Effector CD4-positive, alpha-beta T cell (primary cell): Measurements from ENCODE around the gene RNF4.
"Not testable (repeated sequence)": the region's sequence is repeated elsewhere in the genome, so short reads cannot be mapped to it uniquely, and the experiment has no call there.

ENCODE experiments used
- DNase-seq: peaks from one replicate; pipeline ENCODE4 v3.0.0-alpha.2; 2020
- total RNA-seq: gene quantifications from one replicate; lab custom pipeline; 2026; lab: John Stamatoyannopoulos, UW

Gene RNF4
- 111 reads per million, percentile 84 among the genes with 10 or more reads in this experiment for total RNA-seq

GRCh38 chr4:2468456-2469191, at the start of gene RNF4:
RNF4 (plus strand) TSS chr4:2469106; CDS start chr4:2490494, 21,388 bp downstream.
- peak; percentile 92 for DNase-seq

GRCh38 chr4:2419814-2420213, 49.1 kb upstream of the RNF4 start:
- no peak for DNase-seq

GRCh38 chr4:2421928-2422327, 47.0 kb upstream of the RNF4 start:
- DNase-seq = no peak

GRCh38 chr4:2423066-2423465, 45.8 kb upstream of the RNF4 start:
- no peak for DNase-seq

GRCh38 chr4:2423695-2424094, 45.2 kb upstream of the RNF4 start:
- DNase-seq = no peak

- no peak for DNase-seq
These were observed 44.3 kb upstream of the RNF4 start for GRCh38 chr4:2424581-2424980.

- no peak for DNase-seq
These were observed 43.4 kb upstream of the RNF4 start for GRCh38 chr4:2425386-2426068.

- no peak for DNase-seq
These were observed 42.9 kb upstream of the RNF4 start for GRCh38 chr4:2426069-2426397.

- no peak for DNase-seq
These were observed 42.1 kb upstream of the RNF4 start for GRCh38 chr4:2426711-2427275.

GRCh38 chr4:2427383-2428334, 41.2 kb upstream of the RNF4 start:
- DNase-seq = no peak

GRCh38 chr4:2428496-2429213, 40.3 kb upstream of the RNF4 start:
- DNase-seq = no peak

- not testable (repeated sequence) for DNase-seq
These were observed 38.8 kb upstream of the RNF4 start for GRCh38 chr4:2429945-2430757.

GRCh38 chr4:2432004-2432403, 36.9 kb upstream of the RNF4 start:
- no peak for DNase-seq

GRCh38 chr4:2432991-2433530, 35.8 kb upstream of the RNF4 start:
- DNase-seq = no peak

- DNase-seq = no peak
These were observed 35.1 kb upstream of the RNF4 start for GRCh38 chr4:2433609-2434350.

- no peak for DNase-seq
These were observed 34.5 kb upstream of the RNF4 start for GRCh38 chr4:2434420-2434819.

- DNase-seq = no peak
These were observed 32.6 kb upstream of the RNF4 start for GRCh38 chr4:2436301-2436700.

- DNase-seq = no peak
These were observed 32.0 kb upstream of the RNF4 start for GRCh38 chr4:2436761-2437474.

GRCh38 chr4:2437475-2438215, 31.3 kb upstream of the RNF4 start:
- no peak for DNase-seq
